GM12878 (cell line): Measurements from ENCODE around the gene PALLD. TPM values are rescaled to one million over a fixed set of nuclear protein-coding genes. Genes with fewer than 3 reads are reported as not detected.

Experiments
- ATAC-seq: fragments of 200-7000 bp; cut with Tn5 transposase; 3 replicates; pipeline ENCODE4 v1.9.1; 2020; ENCODE audit warnings: mild to moderate bottlenecking, moderate library complexity
- BruUV-seq: library from RNA; stranded (reverse); fragments of 400-500 nt; replicated peaks from 2 replicates; lab custom pipeline; 2021; lab: Mats Ljungman, UMichigan
- CTCF ChIA-PET: fragments of 300-600 bp; sonication (Branson Sonifier 250); formaldehyde crosslinking; extraction: SDS; loops from one replicate; lab custom pipeline; 2021; ENCODE audit warnings: inconsistent platforms; lab: Yijun Ruan, JAX
- POLR2A ChIA-PET: fragments of 350-600 bp; formaldehyde crosslinking; extraction: SDS; loops from one replicate; lab custom pipeline; 2021; ENCODE audit warnings: inconsistent platforms; lab: Charles Lee
- RAD21 ChIA-PET: fragments of 300-600 bp; sonication (Branson Sonifier 250); formaldehyde crosslinking; loops from one replicate; lab custom pipeline; 2023; ENCODE audit warnings: antibody characterized with exemption; ENCODE audit not compliant: unreplicated experiment; lab: Charles Lee
- SMC1A ChIA-PET: fragments of 300-600 bp; sonication (Branson Sonifier 250); formaldehyde crosslinking; loops from one replicate; lab custom pipeline; 2023; ENCODE audit not compliant: unreplicated experiment, uncharacterized antibody; lab: Charles Lee
- DNase-seq: peaks from one replicate; pipeline ENCODE4 v3.0.0-alpha.2; 2011; ENCODE audit warnings: low read depth, low spot score
- FAIRE-seq: peaks from 3 replicates; lab custom pipeline; 2011; peaks lifted over from hg19 to GRCh38; lab: Jason Lieb, UNC
- H2AFZ ChIP-seq: 2 replicates; pipeline ENCODE4 v1.6.0; 2011; ENCODE audit warnings: low read depth, low read length, control low read depth; ENCODE audit not compliant: control insufficient read depth
- H3K27ac ChIP-seq: 2 replicates; pipeline ENCODE4 v1.5.1; 2011; ENCODE audit warnings: control low read depth; ENCODE audit not compliant: control insufficient read depth, insufficient read depth
- H3K27me3 ChIP-seq, 2 experiments: replicated peaks in 1 of 2; 2 replicates each; pipeline versions ENCODE4 v1.6.0 to v1.6.1; 2011; ENCODE audit warnings: low read length in 1 of 2; ENCODE audit not compliant: control insufficient read depth in 2 of 2, insufficient read depth in 2 of 2
- H3K36me3 ChIP-seq, 2 experiments: 2 replicates each; pipeline ENCODE4 v1.5.1; 2011; ENCODE audit warnings: low read length in 1 of 2; ENCODE audit not compliant: control insufficient read depth in 2 of 2, insufficient read depth in 2 of 2
- H3K4me1 ChIP-seq: 2 replicates; pipeline ENCODE4 v1.6.1; 2011; ENCODE audit warnings: mild to moderate bottlenecking, low read length, moderate library complexity, mixed read lengths; ENCODE audit not compliant: control insufficient read depth, insufficient read depth
- H3K4me2 ChIP-seq: 2 replicates; pipeline ENCODE4 v1.6.0; 2011; ENCODE audit warnings: control low read depth; ENCODE audit not compliant: control insufficient read depth, insufficient read depth
- H3K4me3 ChIP-seq: fragments of 200-600 bp; sonication (generic); 2 replicates; pipeline ENCODE4 v1.5.1; 2016
- H3K79me2 ChIP-seq: 2 replicates; pipeline ENCODE4 v1.6.0; 2011; ENCODE audit warnings: low read length; ENCODE audit not compliant: control insufficient read depth, insufficient read depth
- H3K9ac ChIP-seq: 2 replicates; pipeline ENCODE4 v1.8.0; 2011; ENCODE audit warnings: low read length, control low read depth, mixed read lengths; ENCODE audit not compliant: control insufficient read depth, insufficient read depth
- H3K9me3 ChIP-seq: replicated peaks from 3 replicates; pipeline ENCODE4 v1.5.1; 2011; ENCODE audit warnings: mild to moderate bottlenecking, low read length; ENCODE audit not compliant: control insufficient read depth, insufficient read depth
- H4K20me1 ChIP-seq: 2 replicates; pipeline ENCODE4 v1.6.0; 2011; ENCODE audit not compliant: control insufficient read depth, insufficient read depth
- CHD1 ChIP-seq: IDR thresholded peaks from 2 replicates; pipeline ENCODE4 v1.6.1; 2012; ENCODE audit warnings: low read depth, low read length, improper control_type of control experiment
- ESRRA ChIP-seq: IDR thresholded peaks from 2 replicates; pipeline ENCODE4 v1.6.1; 2012; ENCODE audit warnings: mild to moderate bottlenecking, low read length, improper control_type of control experiment
- FOXK2 ChIP-seq: fragments of 450-650 bp; IDR thresholded peaks from 2 replicates; pipeline ENCODE4 v1.6.1; 2017; ENCODE audit warnings: mild to moderate bottlenecking, moderate library complexity
- FOXM1 ChIP-seq: IDR thresholded peaks from 2 replicates; pipeline ENCODE4 v1.6.1; 2012; ENCODE audit warnings: low read depth, mild to moderate bottlenecking, inconsistent platforms, low read length, moderate library complexity
- GATAD2B ChIP-seq: fragments of 450-650 bp; conservative IDR thresholded peaks from 2 replicates; pipeline ENCODE4 v1.6.1; 2017; ENCODE audit warnings: low read depth, mild to moderate bottlenecking, moderate library complexity
- PML ChIP-seq: IDR thresholded peaks from 2 replicates; pipeline ENCODE4 v1.6.1; 2012; ENCODE audit warnings: low read length, inconsistent platforms
- SUPT20H ChIP-seq: IDR thresholded peaks from 2 replicates; pipeline ENCODE4 v1.6.1; 2011; ENCODE audit warnings: low read depth, mild to moderate bottlenecking, low read length, moderate library complexity, borderline replicate concordance; ENCODE audit not compliant: control insufficient read depth
- TARDBP ChIP-seq: IDR thresholded peaks from 2 replicates; pipeline ENCODE4 v1.6.1; 2016; ENCODE audit warnings: borderline replicate concordance
- whole genome bisulfite sequencing: methylation state at CpG from one replicate; pipeline ENCODE4 v1.1.6; 2016; ENCODE audit warnings: low lambda C conversion rate; ENCODE audit not compliant: insufficient replicate concordance, insufficient coverage; ENCODE audit errors: missing lambda C conversion rate; 5-methylcytosine and 5-hydroxymethylcytosine counted together
- in situ Hi-C: fragments of 300-500 bp; cut with MboI; formaldehyde crosslinking; loops from 9 replicates; pipeline ENCODE4 v1.14.3; 2018; ENCODE audit warnings: mixed read lengths
- intact Hi-C: fragments of 100-400 bp; cut with micrococcal nuclease; formaldehyde crosslinking; loops from one replicate; pipeline ENCODE4 v1.14.2; 2022; ENCODE audit not compliant: unreplicated experiment
- polyA plus RNA-seq, 11 experiments: library from polyadenylated mRNA; depleted of rRNA in 4 of 11; unstranded in 6 of 11; stranded (reverse) in 5 of 11; fragments of >200 nt; fragmentation: Nextera tagmentation in 4 of 11; fragmentation: Illumina TruSeq in 1 of 11; extraction: Ambion mirVana in 4 of 11; extraction: Trizol in 1 of 11; gene quantifications; 1 replicate in 1 of 11; 2 replicates in 10 of 11; pipeline versions ENCODE4 v1.2.1 to v1.2.3, GENCODE V29; 2011 to 2016; ENCODE audit warnings: inconsistent platforms in 2 of 11, missing spikeins in 2 of 11, low read depth in 1 of 11
- total RNA-seq, 4 experiments: library from RNA; depleted of rRNA in 3 of 4; stranded (reverse); fragments of >200 nt in 3 of 4; fragmentation: Illumina TruSeq in 1 of 4; extraction: Trizol in 1 of 4; gene quantifications; 2 replicates each; pipeline versions ENCODE4 v1.2.1 to v1.2.3, GENCODE V29; 2013 to 2021
- TF ChIP-seq, protein P1 (sequence below): fragments of 450-650 bp; IDR thresholded peaks from 2 replicates; pipeline ENCODE4 v1.6.1; 2016; ENCODE audit warnings: mild to moderate bottlenecking, moderate library complexity, borderline replicate concordance
- TF ChIP-seq, protein P2 (sequence below): fragments of 450-650 bp; formaldehyde crosslinking; IDR thresholded peaks from 2 replicates; pipeline ENCODE4 v1.4.0; 2022; ENCODE audit warnings: mild to moderate bottlenecking, moderate library complexity
- TF ChIP-seq, protein P3 (sequence below): fragments of 450-650 bp; IDR thresholded peaks from 2 replicates; pipeline ENCODE4 v1.6.1; 2017; ENCODE audit warnings: mild to moderate bottlenecking, moderate library complexity

Gene PALLD
- total and polyA plus RNA-seq, 10 of the 15 experiments (the other 5 are each of a cell fraction or from before 2014, with no cell fraction given), result 1.0 to 7.7 (median 1.7) TPM

DNA sequence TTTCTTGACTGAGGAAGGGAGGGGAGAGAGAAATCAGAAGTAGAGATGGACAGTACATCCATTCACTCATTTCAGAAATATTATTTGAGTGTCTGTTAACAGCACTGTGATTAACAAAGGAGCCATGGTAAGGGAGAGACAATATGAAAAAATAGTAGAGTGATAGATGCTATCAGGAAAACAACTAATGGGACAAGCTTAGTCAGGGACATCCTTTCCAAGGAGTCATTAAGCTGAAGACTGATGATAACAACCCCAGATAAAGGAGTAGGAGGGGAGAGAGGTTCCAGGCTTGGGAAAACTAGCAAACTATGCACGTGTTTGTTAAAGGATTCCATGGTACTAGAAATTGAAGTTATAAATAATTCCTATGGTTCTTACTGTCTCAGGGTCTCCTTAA is 391.0 kb downstream of the PALLD start (continued):
- TF ChIP-seq CHD1 (no peak), ESRRA (no peak), TARDBP (no peak), FOXK2 (no peak)

DNA sequence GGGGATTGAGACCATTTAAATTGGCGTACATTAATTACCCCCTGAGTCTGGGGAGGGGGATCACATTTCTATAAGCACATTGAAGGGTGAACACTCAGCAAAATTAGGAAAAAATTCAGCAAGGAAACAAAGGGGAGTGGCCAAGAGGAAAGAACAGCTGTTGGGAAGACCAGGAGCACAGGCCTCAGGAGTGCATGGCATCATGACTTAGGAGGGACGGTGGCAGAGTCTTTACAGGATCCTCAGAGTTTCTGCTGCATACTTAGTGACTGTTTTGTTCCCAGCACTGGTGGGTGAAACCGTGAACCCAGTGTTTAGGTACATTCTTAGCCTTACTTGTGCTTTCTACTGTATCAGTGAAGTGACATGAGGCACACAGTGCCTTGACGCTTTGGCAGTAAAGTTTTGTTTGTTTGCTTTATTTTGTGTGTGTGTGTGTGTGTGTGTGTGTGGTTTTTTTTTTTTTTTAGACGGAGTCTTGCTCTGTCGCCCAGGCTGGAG is 391.9 kb downstream of the PALLD start:
- DNase-seq (no peak), FAIRE-seq (no peak), ATAC-seq (no peak)
- ChIA-PET SMC1A (interaction anchor here (0.6 kb wide), 1 partner anchor 572 kb away, joined by 4 read pairs; no protein-coding TSS in a partner anchor), POLR2A (no interaction called here), CTCF (no interaction called here), RAD21 (interaction anchor here (0.6 kb wide), 1 partner anchor 179 kb away, joined by 3 read pairs; no protein-coding TSS in a partner anchor)
- no peak overlapping the region for H3K4me3 ChIP-seq
- no peak overlapping the region for H2AFZ ChIP-seq
- WGBS, result 85% methylated on average over 4 of the region's 6 CpGs
- no peak overlapping the region for H3K4me2 ChIP-seq
- no peaks in the 10 kb centered on the region for H4K20me1 ChIP-seq
- no peak overlapping the region for H3K9ac ChIP-seq
- H3K27me3 ChIP-seq, result no peaks in the 10 kb centered on the region
- H3K27ac ChIP-seq, result no peak overlapping the region
- intact Hi-C loops (no loop called here), in situ Hi-C loops (no loop called here)
- H3K4me1 ChIP-seq, result no peaks in the 10 kb centered on the region
- no TSS peak for BruUV-seq
- no peaks in the 10 kb centered on the region for H3K9me3 ChIP-seq
- no peaks in the 10 kb centered on the region for H3K79me2 ChIP-seq
- H3K36me3 ChIP-seq, result no peaks in the 10 kb centered on the region; a peak in 1 of 4 replicates
- TF ChIP-seq SUPT20H (no peak), PML (no peak), GATAD2B (no peak), FOXM1 (no peak)
- TF ChIP-seq, protein P1, sequence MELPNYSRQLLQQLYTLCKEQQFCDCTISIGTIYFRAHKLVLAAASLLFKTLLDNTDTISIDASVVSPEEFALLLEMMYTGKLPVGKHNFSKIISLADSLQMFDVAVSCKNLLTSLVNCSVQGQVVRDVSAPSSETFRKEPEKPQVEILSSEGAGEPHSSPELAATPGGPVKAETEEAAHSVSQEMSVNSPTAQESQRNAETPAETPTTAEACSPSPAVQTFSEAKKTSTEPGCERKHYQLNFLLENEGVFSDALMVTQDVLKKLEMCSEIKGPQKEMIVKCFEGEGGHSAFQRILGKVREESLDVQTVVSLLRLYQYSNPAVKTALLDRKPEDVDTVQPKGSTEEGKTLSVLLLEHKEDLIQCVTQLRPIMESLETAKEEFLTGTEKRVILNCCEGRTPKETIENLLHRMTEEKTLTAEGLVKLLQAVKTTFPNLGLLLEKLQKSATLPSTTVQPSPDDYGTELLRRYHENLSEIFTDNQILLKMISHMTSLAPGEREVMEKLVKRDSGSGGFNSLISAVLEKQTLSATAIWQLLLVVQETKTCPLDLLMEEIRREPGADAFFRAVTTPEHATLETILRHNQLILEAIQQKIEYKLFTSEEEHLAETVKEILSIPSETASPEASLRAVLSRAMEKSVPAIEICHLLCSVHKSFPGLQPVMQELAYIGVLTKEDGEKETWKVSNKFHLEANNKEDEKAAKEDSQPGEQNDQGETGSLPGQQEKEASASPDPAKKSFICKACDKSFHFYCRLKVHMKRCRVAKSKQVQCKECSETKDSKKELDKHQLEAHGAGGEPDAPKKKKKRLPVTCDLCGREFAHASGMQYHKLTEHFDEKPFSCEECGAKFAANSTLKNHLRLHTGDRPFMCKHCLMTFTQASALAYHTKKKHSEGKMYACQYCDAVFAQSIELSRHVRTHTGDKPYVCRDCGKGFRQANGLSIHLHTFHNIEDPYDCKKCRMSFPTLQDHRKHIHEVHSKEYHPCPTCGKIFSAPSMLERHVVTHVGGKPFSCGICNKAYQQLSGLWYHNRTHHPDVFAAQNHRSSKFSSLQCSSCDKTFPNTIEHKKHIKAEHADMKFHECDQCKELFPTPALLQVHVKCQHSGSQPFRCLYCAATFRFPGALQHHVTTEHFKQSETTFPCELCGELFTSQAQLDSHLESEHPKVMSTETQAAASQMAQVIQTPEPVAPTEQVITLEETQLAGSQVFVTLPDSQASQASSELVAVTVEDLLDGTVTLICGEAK, result no peak
- TF ChIP-seq, protein P2, sequence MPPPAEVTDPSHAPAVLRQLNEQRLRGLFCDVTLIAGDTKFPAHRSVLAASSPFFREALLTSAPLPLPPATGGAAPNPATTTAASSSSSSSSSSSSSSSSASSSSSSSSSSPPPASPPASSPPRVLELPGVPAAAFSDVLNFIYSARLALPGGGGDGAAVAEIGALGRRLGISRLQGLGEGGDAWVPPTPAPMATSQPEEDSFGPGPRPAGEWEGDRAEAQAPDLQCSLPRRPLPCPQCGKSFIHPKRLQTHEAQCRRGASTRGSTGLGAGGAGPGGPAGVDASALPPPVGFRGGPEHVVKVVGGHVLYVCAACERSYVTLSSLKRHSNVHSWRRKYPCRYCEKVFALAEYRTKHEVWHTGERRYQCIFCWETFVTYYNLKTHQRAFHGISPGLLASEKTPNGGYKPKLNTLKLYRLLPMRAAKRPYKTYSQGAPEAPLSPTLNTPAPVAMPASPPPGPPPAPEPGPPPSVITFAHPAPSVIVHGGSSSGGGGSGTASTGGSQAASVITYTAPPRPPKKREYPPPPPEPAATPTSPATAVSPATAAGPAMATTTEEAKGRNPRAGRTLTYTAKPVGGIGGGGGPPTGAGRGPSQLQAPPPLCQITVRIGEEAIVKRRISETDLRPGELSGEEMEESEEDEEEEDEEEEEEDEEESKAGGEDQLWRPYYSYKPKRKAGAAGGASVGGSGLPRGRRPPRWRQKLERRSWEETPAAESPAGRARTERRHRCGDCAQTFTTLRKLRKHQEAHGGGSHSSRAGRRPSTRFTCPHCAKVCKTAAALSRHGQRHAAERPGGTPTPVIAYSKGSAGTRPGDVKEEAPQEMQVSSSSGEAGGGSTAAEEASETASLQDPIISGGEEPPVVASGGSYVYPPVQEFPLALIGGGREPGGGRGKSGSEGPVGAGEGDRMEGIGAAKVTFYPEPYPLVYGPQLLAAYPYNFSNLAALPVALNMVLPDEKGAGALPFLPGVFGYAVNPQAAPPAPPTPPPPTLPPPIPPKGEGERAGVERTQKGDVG, result no peak
- TF ChIP-seq, protein P3, sequence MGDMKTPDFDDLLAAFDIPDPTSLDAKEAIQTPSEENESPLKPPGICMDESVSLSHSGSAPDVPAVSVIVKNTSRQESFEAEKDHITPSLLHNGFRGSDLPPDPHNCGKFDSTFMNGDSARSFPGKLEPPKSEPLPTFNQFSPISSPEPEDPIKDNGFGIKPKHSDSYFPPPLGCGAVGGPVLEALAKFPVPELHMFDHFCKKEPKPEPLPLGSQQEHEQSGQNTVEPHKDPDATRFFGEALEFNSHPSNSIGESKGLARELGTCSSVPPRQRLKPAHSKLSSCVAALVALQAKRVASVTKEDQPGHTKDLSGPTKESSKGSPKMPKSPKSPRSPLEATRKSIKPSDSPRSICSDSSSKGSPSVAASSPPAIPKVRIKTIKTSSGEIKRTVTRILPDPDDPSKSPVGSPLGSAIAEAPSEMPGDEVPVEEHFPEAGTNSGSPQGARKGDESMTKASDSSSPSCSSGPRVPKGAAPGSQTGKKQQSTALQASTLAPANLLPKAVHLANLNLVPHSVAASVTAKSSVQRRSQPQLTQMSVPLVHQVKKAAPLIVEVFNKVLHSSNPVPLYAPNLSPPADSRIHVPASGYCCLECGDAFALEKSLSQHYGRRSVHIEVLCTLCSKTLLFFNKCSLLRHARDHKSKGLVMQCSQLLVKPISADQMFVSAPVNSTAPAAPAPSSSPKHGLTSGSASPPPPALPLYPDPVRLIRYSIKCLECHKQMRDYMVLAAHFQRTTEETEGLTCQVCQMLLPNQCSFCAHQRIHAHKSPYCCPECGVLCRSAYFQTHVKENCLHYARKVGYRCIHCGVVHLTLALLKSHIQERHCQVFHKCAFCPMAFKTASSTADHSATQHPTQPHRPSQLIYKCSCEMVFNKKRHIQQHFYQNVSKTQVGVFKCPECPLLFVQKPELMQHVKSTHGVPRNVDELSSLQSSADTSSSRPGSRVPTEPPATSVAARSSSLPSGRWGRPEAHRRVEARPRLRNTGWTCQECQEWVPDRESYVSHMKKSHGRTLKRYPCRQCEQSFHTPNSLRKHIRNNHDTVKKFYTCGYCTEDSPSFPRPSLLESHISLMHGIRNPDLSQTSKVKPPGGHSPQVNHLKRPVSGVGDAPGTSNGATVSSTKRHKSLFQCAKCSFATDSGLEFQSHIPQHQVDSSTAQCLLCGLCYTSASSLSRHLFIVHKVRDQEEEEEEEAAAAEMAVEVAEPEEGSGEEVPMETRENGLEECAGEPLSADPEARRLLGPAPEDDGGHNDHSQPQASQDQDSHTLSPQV, result no peak
